ENCODE measurements around the gene ZC3HAV1. TPM values are rescaled to one million over a fixed set of nuclear protein-coding genes. Genes with fewer than 3 reads are reported as not detected.
A peak's percentile ranks its signal among the peaks of the same experiment; 100 is the strongest.

The ZC3HAV1 gene
- total and polyA plus RNA-seq, 9 of the 15 experiments (the other 6 are each of a cell fraction or from before 2014, with no cell fraction given): 11.9 to 40.5 (median 23.9) TPM

DNA sequence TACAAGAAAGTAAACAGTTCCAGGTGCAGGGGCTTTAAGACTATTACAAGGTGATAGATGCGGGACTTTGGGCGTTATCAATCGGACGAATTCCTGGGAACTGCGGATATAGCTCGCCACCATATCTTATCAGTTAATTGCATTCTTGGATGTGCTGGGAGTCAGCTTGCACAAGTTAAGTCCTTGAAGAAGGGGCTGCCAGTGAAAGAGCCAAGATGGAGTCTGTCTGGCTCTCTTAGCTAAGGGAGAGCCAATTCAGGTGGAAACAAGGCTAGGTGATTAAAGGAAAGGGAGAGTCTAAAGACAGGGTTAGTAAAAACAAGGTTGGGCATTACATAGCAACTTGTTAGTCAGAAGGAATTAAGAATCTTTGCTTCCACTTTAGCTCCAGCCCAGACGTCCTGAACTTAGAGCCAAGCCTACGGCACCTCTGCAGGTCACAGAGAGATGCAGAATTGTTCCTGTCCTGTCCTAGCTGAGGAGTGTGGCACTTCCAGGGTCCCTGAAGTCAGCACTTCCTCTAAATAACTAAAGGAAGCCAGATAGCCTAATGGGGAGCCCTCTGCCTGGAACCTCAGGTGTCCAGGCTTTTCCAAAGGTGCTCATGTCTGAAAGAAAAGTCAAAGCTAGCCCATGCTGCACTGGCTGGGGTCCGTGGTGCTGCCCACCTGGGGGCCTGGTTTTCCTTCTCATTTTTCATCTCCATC is 17.3 kb downstream of the ZC3HAV1 start (continued):
- TF ChIP-seq, protein P1, sequence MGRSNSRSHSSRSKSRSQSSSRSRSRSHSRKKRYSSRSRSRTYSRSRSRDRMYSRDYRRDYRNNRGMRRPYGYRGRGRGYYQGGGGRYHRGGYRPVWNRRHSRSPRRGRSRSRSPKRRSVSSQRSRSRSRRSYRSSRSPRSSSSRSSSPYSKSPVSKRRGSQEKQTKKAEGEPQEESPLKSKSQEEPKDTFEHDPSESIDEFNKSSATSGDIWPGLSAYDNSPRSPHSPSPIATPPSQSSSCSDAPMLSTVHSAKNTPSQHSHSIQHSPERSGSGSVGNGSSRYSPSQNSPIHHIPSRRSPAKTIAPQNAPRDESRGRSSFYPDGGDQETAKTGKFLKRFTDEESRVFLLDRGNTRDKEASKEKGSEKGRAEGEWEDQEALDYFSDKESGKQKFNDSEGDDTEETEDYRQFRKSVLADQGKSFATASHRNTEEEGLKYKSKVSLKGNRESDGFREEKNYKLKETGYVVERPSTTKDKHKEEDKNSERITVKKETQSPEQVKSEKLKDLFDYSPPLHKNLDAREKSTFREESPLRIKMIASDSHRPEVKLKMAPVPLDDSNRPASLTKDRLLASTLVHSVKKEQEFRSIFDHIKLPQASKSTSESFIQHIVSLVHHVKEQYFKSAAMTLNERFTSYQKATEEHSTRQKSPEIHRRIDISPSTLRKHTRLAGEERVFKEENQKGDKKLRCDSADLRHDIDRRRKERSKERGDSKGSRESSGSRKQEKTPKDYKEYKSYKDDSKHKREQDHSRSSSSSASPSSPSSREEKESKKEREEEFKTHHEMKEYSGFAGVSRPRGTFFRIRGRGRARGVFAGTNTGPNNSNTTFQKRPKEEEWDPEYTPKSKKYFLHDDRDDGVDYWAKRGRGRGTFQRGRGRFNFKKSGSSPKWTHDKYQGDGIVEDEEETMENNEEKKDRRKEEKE (IDR thresholded peaks at IDR 0.05; ENCODE audit: borderline replicate concordance in 1 of 2, control insufficient read depth in 1 of 2, low read depth in 2 of 2, low read length in 1 of 2): no peak
- TF ChIP-seq, protein P2, sequence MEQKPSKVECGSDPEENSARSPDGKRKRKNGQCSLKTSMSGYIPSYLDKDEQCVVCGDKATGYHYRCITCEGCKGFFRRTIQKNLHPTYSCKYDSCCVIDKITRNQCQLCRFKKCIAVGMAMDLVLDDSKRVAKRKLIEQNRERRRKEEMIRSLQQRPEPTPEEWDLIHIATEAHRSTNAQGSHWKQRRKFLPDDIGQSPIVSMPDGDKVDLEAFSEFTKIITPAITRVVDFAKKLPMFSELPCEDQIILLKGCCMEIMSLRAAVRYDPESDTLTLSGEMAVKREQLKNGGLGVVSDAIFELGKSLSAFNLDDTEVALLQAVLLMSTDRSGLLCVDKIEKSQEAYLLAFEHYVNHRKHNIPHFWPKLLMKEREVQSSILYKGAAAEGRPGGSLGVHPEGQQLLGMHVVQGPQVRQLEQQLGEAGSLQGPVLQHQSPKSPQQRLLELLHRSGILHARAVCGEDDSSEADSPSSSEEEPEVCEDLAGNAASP (IDR thresholded peaks at IDR 0.05): no peak
- TF ChIP-seq CREM (IDR thresholded peaks at IDR 0.05; ENCODE audit: low read depth): no peak
- peak; percentile 100 for TF ChIP-seq DMBX1 (CRISPR knock-in tag; IDR thresholded peaks at IDR 0.05; ENCODE audit: borderline replicate concordance)
- peak; percentile 93 for TF ChIP-seq HMG20A (CRISPR knock-in tag; conservative IDR thresholded peaks at IDR 0.05)
- no peak for TF ChIP-seq WHSC1 (IDR thresholded peaks at IDR 0.05; ENCODE audit: low read length)
- TF ChIP-seq KLF1 (tag; IDR thresholded peaks at IDR 0.05): peak; percentile 81
- TF ChIP-seq CCNT2 (IDR thresholded peaks at IDR 0.05; ENCODE audit: borderline replicate concordance, extremely low read depth, insufficient read length, low read depth, low read length): no peak
- no peak for TF ChIP-seq NR0B1 (IDR thresholded peaks at IDR 0.05; ENCODE audit: partially characterized antibody)
- peak; percentile 94 for TF ChIP-seq KLF13 (tag; IDR thresholded peaks at IDR 0.05; ENCODE audit: borderline replicate concordance, low read depth)
- TF ChIP-seq TRIM28 (IDR thresholded peaks at IDR 0.05): no peak
- peak; percentile 92 for TF ChIP-seq TAF7 (tag; IDR thresholded peaks at IDR 0.05)
- TF ChIP-seq, protein P3, sequence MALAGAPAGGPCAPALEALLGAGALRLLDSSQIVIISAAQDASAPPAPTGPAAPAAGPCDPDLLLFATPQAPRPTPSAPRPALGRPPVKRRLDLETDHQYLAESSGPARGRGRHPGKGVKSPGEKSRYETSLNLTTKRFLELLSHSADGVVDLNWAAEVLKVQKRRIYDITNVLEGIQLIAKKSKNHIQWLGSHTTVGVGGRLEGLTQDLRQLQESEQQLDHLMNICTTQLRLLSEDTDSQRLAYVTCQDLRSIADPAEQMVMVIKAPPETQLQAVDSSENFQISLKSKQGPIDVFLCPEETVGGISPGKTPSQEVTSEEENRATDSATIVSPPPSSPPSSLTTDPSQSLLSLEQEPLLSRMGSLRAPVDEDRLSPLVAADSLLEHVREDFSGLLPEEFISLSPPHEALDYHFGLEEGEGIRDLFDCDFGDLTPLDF (CRISPR knock-in tag; IDR thresholded peaks at IDR 0.05): no peak
- TF ChIP-seq SMARCB1 (IDR thresholded peaks at IDR 0.05; ENCODE audit: insufficient read length, low read depth): no peak
- no peak for TF ChIP-seq MYC (IDR thresholded peaks at IDR 0.05; ENCODE audit: low read depth, low read length)
- TF ChIP-seq MYC (CRISPR knock-in tag; IDR thresholded peaks at IDR 0.05; ENCODE audit: borderline replicate concordance, low read depth): peak; percentile 97
- peak; percentile 59 for TF ChIP-seq ZNF512 (tag; IDR thresholded peaks at IDR 0.05)

Data from K562 (cell line).